Neutrophil (primary cell): ENCODE data around the gene SARM1.
A peak's percentile ranks its signal among the peaks of the same experiment; 100 is the strongest.

Experiments used
- H3K27ac ChIP-seq: fragments of 200-600 bp; sonication (generic); 2 replicates; pipeline ENCODE4 v1.5.1; 2016; ENCODE audit warnings: mild to moderate bottlenecking, moderate library complexity
- H3K27me3 ChIP-seq: fragments of 200-600 bp; sonication (generic); 2 replicates; pipeline ENCODE4 v1.6.0; 2016; ENCODE audit warnings: mild to moderate bottlenecking
- H3K36me3 ChIP-seq: fragments of 200-600 bp; sonication (generic); 2 replicates; pipeline ENCODE4 v1.5.1; 2017
- H3K4me1 ChIP-seq, 2 experiments: fragments of 200-600 bp in 1 of 2; sonication (generic) in 1 of 2; 1 replicate in 1 of 2; 2 replicates in 1 of 2; pipeline versions ENCODE4 v1.5.1 to v1.6.1; 2013 to 2016; ENCODE audit warnings: low read depth in 1 of 2, low read length in 1 of 2, mild to moderate bottlenecking in 1 of 2, moderate library complexity in 1 of 2; ENCODE audit not compliant: control insufficient read depth in 1 of 2, insufficient read depth in 1 of 2
- H3K4me3 ChIP-seq, 2 experiments: fragments of 200-600 bp in 1 of 2; sonication (generic) in 1 of 2; 1 replicate in 1 of 2; 2 replicates in 1 of 2; pipeline ENCODE4 v1.5.1; 2013 to 2016; ENCODE audit warnings: low read depth in 1 of 2, low read length in 1 of 2, mild to moderate bottlenecking in 1 of 2, moderate library complexity in 1 of 2
- H3K9me3 ChIP-seq: fragments of 200-600 bp; sonication (generic); 2 replicates; pipeline ENCODE4 v1.5.1; 2016
- TF ChIP-seq, protein P1 (sequence below): fragments of 200-600 bp; sonication (generic); IDR thresholded peaks from 2 replicates; pipeline ENCODE4 v1.5.1; 2016; ENCODE audit warnings: antibody characterized with exemption

Gene SARM1

GRCh38 chr17:28371245-28372202 lies at the start of gene SARM1:
Gene SARM1, plus strand, starts transcription at chr17:28371694. Its CDS starts 339 bp downstream, at chr17:28372033.
- TF ChIP-seq, protein P1, sequence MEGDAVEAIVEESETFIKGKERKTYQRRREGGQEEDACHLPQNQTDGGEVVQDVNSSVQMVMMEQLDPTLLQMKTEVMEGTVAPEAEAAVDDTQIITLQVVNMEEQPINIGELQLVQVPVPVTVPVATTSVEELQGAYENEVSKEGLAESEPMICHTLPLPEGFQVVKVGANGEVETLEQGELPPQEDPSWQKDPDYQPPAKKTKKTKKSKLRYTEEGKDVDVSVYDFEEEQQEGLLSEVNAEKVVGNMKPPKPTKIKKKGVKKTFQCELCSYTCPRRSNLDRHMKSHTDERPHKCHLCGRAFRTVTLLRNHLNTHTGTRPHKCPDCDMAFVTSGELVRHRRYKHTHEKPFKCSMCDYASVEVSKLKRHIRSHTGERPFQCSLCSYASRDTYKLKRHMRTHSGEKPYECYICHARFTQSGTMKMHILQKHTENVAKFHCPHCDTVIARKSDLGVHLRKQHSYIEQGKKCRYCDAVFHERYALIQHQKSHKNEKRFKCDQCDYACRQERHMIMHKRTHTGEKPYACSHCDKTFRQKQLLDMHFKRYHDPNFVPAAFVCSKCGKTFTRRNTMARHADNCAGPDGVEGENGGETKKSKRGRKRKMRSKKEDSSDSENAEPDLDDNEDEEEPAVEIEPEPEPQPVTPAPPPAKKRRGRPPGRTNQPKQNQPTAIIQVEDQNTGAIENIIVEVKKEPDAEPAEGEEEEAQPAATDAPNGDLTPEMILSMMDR: no peak
- peak within 1 kb of the TSS; percentile 45 to 67 for H3K4me3 ChIP-seq
- peaks cover 4 to 18% of the 10 kb centered on the region in 2 experiments for H3K4me1 ChIP-seq
- no peaks in the 10 kb centered on the region for H3K9me3 ChIP-seq
- no peak within 1 kb of the TSS for H3K27ac ChIP-seq
- peaks cover 8% of the 10 kb centered on the region for H3K36me3 ChIP-seq
- peaks cover 62% of the 10 kb centered on the region for H3K27me3 ChIP-seq

DNA sequence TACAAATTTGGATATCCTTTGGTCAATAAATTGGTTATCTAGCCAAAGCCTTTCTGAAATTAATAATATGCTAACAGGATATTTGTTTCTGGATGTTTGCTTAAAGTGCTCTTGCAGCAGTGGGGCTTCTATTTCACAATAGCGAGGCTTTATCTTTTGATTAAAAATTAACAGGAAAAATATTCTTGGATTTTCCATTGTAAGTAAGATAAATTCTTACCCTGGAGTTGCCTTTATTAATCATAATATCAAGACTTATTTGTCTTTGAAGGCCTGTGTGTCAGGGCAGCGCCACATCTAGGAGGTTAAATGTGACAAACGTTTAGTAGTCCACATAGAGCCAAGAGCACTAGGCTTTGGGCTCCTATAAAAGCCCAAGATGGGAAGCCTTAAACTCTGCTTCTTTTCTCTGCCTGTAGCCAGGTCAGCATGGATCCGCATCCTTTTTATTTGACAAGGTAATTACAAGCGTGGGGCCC lies 47.2 kb upstream of the SARM1 start:
- H3K36me3 ChIP-seq: peaks cover 22% of the 10 kb centered on the region
- H3K9me3 ChIP-seq: no peaks in the 10 kb centered on the region
- no peak overlapping the region for H3K4me3 ChIP-seq
- H3K27ac ChIP-seq: no peak overlapping the region
- peaks cover 5 to 9% of the 10 kb centered on the region in 2 experiments for H3K4me1 ChIP-seq
- TF ChIP-seq, protein P1: no peak
- H3K27me3 ChIP-seq: no peaks in the 10 kb centered on the region

- Histone ChIP-seq H3K9me3 (no peaks in the 10 kb centered on the region), H3K27me3 (no peaks in the 10 kb centered on the region), H3K4me3 (no peak overlapping the region), H3K4me1 (peaks cover under 1 to 4% of the 10 kb centered on the region in 2 experiments), H3K27ac (no peak overlapping the region), H3K36me3 (peaks cover 26% of the 10 kb centered on the region)
- TF ChIP-seq, protein P1: no peak
Observed at GRCh38 chr17:28324781-28325180, 46.7 kb upstream of the SARM1 start.

DNA sequence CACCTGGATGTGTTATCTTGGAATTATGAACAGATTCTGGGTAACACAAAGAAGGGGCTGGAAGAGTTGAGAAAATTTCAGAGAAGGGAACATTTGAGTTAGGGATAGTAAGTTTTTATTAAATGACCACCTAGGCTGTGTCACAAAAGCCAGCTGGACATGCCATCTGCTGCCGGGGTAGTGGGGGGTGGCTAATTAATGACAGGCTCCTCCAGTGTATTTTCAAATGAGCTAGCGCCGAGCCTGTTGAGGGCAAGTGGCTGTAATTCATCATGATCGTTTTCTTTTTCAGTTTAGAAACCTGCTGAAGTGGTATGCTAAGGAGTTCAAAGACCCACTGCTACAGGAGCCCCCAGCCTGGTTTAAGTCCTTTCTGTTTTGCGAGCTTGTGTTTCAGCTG lies 46.3 kb upstream of the SARM1 start:
- Histone ChIP-seq H3K9me3 (no peaks in the 10 kb centered on the region), H3K27ac (no peak overlapping the region), H3K4me3 (no peak overlapping the region), H3K27me3 (no peaks in the 10 kb centered on the region), H3K36me3 (peaks cover 28% of the 10 kb centered on the region), H3K4me1 (peaks cover 0 to 3% of the 10 kb centered on the region in 2 experiments)
- TF ChIP-seq, protein P1: no peak

DNA sequence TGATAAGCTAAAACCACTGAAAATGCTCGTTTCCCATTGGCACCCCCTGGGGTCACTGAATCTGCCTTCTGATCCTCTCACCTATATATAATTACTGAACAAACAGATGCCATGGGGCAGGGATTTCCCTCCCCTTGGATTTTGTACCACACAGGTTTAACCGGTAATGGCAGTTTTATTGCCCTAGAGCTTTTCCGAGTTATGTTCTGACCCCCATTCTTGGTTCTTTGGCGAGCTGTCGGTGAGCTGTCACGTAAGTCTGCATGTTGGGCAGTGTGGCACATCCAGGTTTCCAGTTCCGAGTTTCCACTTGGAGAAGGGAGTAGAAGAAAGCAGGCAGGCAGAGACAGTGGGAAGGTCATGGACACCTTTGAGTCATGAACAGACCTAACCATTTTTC lies 45.4 kb upstream of the SARM1 start:
- TF ChIP-seq, protein P1: no peak
- no peaks in the 10 kb centered on the region for H3K27me3 ChIP-seq

More for the DNA sequence above, 45.4 kb upstream of the SARM1 start:
- Histone ChIP-seq H3K4me1 (peaks cover 0 to 3% of the 10 kb centered on the region in 2 experiments), H3K9me3 (no peaks in the 10 kb centered on the region), H3K36me3 (peaks cover 37% of the 10 kb centered on the region), H3K27ac (no peak overlapping the region), H3K4me3 (no peak overlapping the region)
